ENCODE data around the gene DERA.

DNA sequence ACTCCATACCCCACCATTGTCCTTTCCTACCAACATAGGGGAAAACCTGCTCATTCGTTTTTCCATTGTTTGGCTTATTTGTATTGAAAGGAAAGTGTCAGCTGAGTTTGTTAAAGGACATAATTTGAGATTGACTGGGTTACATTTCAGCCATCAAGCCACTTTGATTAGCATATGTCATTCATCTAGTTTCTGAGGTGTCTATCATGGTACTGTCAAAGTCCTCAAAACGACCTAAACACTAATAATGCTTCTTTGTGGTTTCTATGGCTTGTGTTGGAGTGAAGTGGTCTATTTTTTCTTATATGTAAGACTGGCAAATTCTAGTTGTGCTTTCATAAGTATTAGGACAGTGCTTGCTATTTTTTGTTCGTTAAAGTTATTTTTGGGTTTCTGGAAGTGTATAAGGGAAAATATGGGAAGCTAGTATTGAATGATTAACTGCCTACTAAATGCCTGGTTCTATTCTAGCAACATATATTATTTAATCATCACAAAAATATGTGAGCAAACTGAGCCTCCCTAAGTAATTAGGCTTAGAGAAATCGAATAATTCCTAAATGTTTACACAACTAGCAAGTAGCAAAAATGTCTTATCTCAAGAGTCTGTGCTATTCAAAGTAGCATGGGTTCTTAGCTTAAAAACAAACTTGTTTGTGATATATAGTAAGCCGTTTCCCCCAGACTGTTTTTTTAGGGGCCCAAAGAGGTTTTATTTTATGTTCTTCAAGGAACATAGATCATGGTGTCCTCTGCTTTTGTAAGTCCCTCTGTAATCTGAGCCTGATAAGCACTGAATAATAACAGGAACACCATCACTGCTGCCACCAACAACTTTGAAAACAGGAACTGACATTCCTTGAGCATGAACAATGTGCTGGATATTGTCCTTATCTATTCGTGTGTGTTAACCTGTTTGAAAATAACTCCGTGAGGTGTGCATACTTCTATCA, 67.1 kb downstream of the DERA start:
- TF ChIP-seq POLR2A (IDR thresholded peaks at IDR 0.05; ENCODE audit: low read length) (no peak), GATA1 (IDR thresholded peaks at IDR 0.05; ENCODE audit: low read depth, low read length) (no peak)
